ENCODE results near the gene OXSR1.

The OXSR1 gene

DNA sequence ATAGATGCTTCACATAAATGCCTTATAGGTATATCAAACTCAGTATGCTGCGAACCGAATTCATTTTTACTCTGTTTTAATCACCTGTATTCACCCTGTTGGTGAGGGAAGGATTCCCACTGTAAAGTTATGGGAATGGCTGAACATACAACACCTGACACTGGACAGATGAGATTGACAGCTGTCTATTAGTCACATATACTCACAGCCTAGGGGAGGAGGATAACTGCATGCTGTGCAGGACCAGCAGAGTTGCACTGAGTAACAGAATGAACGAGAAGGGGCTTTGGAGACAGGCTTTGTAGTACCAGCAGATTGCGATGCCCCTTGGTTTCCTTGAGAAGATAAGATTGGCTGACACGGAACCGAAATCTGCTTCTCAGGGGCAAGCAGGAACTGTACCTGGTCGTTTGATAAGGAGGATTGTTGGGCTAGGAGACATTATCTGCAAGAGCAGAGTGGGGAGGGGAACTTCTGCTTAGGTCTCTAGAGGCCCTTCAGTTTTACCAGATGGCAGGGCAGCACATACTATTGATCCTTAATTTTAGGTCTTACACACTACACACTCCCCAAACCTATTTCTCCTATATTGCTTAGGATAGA lies 56.8 kb downstream of the OXSR1 start:
- TF ChIP-seq CTCF (IDR thresholded peaks at IDR 0.05) (no peak), ZFX (IDR thresholded peaks at IDR 0.05; ENCODE audit: borderline replicate concordance) (no peak)
- no peak overlapping the region for H3K27ac ChIP-seq

- no peak overlapping the region for H3K27ac ChIP-seq
Measured at GRCh38 chr3:38224357-38224756, 59.0 kb downstream of the OXSR1 start.

DNA sequence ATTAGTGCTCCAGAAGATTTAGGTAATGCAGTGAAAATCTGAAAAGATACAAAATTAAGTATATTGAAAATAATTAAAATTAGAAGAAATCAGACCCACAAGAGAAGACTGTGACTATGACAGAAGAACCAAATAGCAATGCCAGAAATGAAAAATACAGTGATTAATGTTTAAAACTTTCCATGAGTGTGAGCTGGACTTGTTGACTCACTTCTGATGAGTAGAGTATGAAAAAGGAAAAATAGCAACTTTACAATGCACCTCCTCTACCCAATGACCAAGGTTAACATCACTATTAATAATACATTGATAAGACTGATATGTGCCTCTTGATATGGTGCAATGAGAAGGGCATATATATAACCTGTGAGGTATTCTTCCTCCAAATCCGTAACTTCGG lies 60.9 kb downstream of the OXSR1 start:
- no peak overlapping the region for H3K27ac ChIP-seq
- TF ChIP-seq ZFX (IDR thresholded peaks at IDR 0.05; ENCODE audit: borderline replicate concordance) = no peak
- no peak for TF ChIP-seq CTCF (IDR thresholded peaks at IDR 0.05)

More at GRCh38 chr3:38224357-38224756, 59.0 kb downstream of the OXSR1 start:
- TF ChIP-seq CTCF (IDR thresholded peaks at IDR 0.05) (no peak), ZFX (IDR thresholded peaks at IDR 0.05; ENCODE audit: borderline replicate concordance) (no peak)

DNA sequence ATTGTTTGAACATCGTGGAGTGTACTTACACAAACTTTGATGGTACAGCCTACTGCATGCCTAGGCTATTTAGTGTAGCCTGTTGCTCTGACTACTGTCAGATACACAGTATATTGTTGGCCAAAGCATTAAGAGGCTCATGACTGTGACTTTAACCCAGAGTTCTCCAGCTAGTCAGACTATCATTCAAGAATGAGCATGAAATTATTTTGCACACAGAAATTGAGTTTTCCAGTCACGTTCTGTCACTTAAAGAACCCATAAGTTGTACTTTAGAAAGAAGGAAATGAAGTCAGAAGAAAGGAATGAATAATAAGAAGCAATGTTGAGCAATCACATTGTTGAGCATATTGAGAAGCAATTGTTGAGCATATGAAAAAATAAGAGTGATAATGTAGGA lies 62.7 kb downstream of the OXSR1 start:
- TF ChIP-seq CTCF (IDR thresholded peaks at IDR 0.05) = no peak
- TF ChIP-seq ZFX (IDR thresholded peaks at IDR 0.05; ENCODE audit: borderline replicate concordance) = no peak
- no peak overlapping the region for H3K27ac ChIP-seq

GRCh38 chr3:38229036-38229435 lies 63.7 kb downstream of the OXSR1 start:
- no peak overlapping the region for H3K27ac ChIP-seq
- TF ChIP-seq CTCF (IDR thresholded peaks at IDR 0.05) = no peak
- no peak for TF ChIP-seq ZFX (IDR thresholded peaks at IDR 0.05; ENCODE audit: borderline replicate concordance)

GRCh38 chr3:38232701-38233100 lies 67.4 kb downstream of the OXSR1 start:
- H3K27ac ChIP-seq = no peak overlapping the region
- no peak for TF ChIP-seq CTCF (IDR thresholded peaks at IDR 0.05)

GRCh38 chr3:38235466-38235865 lies 70.1 kb downstream of the OXSR1 start:
- TF ChIP-seq CTCF (IDR thresholded peaks at IDR 0.05) = no peak
- no peak for TF ChIP-seq ZFX (IDR thresholded peaks at IDR 0.05; ENCODE audit: borderline replicate concordance)
- H3K27ac ChIP-seq = no peak overlapping the region

All from 22Rv1 (cell line).